B cell (primary cell): ENCODE results near the gene DIPK1B.

Experiments
- CTCF ChIP-seq: fragments of 200-600 bp; IDR thresholded peaks from one replicate; pipeline ENCODE4 v1.8.0; 2022; ENCODE audit warnings: antibody characterized with exemption, mild to moderate bottlenecking
- EZH2 ChIP-seq: IDR thresholded peaks from 2 replicates; pipeline ENCODE4 v1.6.1; 2012; ENCODE audit warnings: borderline replicate concordance, low read depth, mild to moderate bottlenecking, moderate library complexity, low read length; ENCODE audit not compliant: insufficient read depth, poor library complexity, severe bottlenecking

GRCh38 chr9:136746621-136747020, 34.2 kb downstream of the DIPK1B start:
- TF ChIP-seq CTCF (no peak), EZH2 (no peak)
